Neural progenitor cell (in vitro differentiated cells): Measurements from ENCODE around the gene SGCG.

ENCODE experiments used
- EZH2phosphoT487 ChIP-seq: fragments of 200-600 bp; sonication (generic); IDR thresholded peaks from 2 replicates; pipeline ENCODE4 v1.6.1; 2017; ENCODE audit warnings: antibody characterized with exemption
- TF ChIP-seq, protein P1 (sequence below): fragments of 200-600 bp; sonication (generic); IDR thresholded peaks from 2 replicates; pipeline ENCODE4 v1.5.1; 2017; ENCODE audit warnings: antibody characterized with exemption, mild to moderate bottlenecking

DNA sequence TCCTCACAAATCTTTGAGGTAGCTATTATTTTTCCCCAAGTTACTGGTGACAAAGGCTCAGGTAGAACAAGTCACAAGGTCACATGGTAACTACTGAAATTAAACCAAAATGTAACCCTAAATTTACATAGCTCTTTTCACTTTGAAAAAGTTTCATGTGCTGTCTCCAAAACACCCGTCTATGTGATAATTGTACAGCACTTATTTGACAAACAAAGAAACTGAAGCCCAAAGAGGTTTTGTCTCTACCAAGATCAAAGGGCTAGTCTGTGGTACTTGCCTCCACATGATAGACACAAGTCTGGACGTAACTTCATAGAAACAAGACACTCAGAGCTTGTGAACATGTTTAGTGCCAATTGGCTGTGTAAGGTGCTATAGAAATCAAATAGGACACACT, 144.4 kb downstream of the SGCG start:
- TF ChIP-seq, protein P1, sequence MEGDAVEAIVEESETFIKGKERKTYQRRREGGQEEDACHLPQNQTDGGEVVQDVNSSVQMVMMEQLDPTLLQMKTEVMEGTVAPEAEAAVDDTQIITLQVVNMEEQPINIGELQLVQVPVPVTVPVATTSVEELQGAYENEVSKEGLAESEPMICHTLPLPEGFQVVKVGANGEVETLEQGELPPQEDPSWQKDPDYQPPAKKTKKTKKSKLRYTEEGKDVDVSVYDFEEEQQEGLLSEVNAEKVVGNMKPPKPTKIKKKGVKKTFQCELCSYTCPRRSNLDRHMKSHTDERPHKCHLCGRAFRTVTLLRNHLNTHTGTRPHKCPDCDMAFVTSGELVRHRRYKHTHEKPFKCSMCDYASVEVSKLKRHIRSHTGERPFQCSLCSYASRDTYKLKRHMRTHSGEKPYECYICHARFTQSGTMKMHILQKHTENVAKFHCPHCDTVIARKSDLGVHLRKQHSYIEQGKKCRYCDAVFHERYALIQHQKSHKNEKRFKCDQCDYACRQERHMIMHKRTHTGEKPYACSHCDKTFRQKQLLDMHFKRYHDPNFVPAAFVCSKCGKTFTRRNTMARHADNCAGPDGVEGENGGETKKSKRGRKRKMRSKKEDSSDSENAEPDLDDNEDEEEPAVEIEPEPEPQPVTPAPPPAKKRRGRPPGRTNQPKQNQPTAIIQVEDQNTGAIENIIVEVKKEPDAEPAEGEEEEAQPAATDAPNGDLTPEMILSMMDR = no peak
- no peak for TF ChIP-seq EZH2phosphoT487
